ENCODE measurements around the gene EPN2.
A peak's percentile ranks its signal among the peaks of the same experiment; 100 is the strongest.

EPN2 gene

DNA sequence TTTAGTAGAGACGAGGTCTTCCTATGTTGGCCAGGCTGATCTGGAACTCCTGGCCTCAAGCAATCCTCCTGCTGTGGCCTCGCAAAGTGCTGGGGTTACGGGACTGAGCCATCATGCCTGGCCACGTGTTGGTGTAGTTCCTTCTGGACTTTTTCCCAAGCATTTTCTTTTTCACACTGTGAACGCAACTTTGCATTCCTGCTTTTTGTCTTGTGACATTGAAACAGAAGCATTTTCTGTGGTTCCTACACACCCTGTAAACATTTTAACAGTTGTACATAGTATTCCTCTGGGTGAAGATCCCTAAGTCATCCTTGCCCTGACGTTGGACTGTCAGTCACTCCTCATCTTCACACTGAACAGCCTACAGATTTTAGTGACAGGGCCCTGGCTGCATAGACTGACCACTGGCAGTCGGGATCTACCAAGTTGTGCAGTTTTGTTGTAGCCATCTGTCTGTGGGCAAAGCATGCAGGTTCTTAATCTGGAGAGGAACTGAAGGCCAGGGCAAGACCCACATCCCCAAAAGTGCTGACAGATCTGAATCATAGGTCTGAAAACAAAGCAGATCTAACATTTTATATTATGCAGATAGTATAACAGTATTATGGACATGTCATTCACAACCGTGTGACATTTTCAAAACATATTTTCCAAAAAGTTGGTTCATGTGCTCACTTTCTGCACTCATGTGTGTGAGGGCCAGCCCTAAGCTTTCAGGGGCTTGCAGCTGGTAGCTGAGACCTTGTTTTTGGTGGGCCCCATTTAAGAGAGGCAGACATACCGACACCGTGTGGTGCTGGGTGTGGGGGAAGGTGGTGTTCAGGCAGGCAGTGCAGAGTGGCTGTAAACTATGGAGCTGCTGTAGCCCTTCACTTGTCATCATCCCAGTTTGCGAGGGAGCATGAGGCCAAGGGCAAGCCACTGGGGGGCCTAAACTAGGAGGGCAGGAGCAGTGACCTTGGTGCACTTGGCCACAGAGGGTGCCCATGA is 59.9 kb downstream of the EPN2 start:
- DNase-seq = no peak

- DNase-seq = no peak
Measured at GRCh38 chr17:19298569-19299213, 61.5 kb downstream of the EPN2 start.

- DNase-seq = no peak
Measured at GRCh38 chr17:19299214-19299747, 62.1 kb downstream of the EPN2 start.

DNA sequence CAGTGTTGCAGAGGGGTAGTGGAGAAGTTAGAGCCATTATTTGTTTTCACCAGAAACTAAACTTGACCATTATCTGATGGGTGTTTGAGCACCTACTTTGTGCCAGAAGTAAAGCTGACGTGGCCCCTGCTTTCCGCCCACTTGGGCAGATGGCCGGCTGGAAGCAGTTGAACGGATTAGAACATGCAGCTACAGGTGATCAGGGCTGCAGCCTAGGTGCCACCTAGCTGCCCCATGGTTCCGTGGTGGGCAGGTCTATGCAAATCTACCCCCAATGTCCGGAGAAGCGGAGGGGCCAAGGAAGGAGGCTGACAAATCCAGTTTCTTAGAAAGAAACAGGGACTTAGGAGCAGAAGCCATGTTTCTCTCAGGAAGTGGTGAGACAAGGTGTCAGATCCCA is 62.7 kb downstream of the EPN2 start:
- no peak for DNase-seq

GRCh38 chr17:19301274-19301951 is 64.2 kb downstream of the EPN2 start:
- DNase-seq = no peak

- DNase-seq = no peak
Measured at GRCh38 chr17:19301973-19302372, 64.8 kb downstream of the EPN2 start.

GRCh38 chr17:19302791-19303331 is 65.7 kb downstream of the EPN2 start:
- DNase-seq = no peak

DNA sequence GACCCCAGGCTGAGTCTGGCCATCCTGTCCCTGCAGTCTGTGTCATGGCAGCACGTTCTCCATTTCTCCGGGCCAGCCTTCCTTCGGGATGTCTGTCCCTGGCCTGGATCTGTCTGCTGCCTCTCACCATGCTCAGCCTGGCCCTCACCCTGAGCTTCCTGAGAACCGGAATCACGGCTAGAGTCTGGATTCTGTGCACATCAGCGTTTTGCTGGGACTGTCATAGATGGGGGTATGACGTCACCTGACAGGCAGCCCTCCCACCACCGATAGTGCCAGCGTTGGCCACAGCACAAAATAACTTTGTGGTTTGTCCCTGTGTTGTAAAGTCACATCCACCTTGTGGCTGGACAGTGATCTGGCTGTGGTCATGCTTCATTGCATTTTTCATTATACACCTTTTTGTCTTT is 66.2 kb downstream of the EPN2 start:
- no peak for DNase-seq

DNA sequence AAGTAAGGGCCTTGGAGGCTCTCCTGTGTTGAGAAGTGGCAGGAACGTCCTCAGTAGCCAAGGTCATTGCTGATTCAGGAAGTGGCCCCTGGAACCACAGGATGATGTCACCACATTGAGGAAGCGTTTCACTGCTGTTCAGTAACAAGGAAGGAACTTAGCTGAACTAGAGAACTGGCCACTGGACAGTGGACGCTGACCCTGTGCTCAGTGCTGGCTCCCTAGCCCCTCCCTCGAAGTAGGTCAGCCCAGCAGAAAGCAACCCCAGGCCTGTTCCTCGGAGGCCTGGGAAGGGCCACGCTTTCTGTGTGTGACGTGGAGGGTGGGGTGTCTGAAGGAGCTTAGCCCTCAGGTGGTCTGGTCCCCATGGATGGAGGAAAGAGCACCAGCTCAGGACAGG is 67.0 kb downstream of the EPN2 start:
- peak; percentile 32 for DNase-seq

DNA sequence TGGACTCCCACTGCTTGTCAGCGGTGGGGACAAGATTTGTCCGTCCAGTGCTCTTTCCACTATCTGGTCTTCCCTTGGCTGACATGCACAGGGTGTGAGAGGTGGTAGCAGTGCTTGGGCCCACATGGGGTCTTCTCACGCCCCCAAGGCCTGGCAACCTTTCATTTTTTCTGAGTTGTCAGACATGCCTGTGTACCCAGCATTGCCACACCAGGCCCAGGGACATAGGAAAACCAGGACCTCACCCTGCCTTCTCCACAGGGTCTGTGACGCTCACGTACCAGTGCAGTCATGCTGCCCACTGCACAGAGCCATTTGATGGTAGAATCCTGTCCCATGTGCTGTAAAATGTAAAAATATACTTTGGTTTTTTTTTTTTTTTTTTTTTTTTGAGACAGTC is 67.6 kb downstream of the EPN2 start:
- no peak for DNase-seq

DNA sequence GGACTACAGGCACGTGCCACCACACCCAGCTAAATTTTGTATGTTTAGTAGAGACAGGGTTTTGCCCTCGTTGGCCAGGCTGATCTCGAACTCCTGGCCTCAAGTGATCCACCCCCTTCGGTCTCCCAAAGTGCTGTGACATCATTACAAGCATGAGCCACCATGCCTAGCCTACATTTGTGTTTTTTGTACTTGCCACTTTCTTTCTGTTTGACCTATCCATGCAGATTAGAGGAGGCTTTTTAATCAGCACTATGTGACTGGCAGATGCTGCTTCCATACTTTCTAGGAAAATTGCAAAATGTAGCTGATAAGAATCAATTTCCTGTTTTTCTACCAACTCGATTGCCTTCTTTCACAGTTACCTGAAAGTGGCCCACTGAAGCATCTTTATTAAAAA is 68.1 kb downstream of the EPN2 start:
- no peak for DNase-seq

- no peak for DNase-seq
Measured at GRCh38 chr17:19305761-19306159, 68.6 kb downstream of the EPN2 start.

DNA sequence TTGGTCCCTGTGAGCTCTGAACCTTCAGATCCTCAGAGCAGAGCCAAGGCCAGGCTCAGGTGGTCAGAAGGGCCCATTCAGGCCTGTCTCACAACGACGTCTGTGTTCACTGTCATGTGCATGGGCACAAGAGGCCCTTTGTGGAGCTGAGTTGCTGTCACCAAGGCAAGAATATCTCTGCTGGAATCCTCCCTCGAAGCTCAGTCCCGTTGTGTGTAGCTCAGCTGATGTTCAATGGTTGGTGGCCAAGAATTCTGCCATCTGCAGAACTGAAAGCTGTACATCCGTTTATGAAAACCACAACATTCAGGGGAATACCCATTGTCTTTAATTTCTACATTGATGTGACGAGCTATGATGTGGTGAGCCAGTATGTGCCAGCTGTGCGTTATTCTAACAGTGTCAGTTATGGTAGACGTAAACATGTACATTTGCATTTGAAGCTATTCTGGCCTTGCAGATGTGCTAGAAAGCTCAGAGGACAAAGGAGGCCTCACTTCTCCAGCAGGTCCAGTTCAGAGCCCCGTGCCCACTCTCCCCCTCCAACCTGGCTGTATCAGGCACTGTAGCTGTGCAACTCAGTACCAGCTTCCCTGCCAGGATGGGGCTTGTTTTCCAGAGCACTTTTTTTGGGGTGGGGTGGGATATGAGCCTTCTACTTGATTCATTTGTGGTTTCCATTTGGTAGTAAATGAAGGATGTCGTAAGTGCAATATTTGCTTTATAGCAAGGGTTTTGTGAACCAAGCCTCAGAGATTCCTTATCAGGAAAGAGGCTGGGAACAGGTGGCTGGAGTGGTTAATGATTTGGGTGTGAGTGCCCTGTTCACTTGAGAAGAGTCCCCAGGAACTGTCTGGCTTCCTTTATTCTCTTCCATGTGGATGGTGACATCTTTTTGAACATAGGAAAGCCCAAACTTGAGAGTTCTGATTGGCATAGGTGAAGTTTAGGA is 69.3 kb downstream of the EPN2 start:
- no peak for DNase-seq

DNA sequence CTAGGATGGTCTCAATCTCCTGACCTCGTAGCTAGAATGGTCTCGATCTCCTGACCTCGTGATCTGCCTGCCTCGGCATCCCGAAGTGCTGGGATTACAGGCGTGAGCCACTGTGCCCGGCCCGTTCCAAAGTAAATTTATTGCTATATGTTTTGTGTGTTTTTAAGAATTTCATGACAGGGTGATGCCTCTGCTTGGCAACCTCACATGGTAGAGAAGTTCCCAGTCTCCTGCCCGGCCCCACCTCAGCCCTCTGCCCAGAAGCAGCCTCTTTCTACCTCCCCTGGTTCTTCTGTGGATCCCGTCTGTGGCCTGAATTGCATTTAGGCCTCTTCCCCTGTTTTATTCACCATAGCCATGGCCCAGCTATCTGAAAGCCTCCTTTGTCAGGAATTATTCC is 70.4 kb downstream of the EPN2 start:
- DNase-seq = no peak

DNA sequence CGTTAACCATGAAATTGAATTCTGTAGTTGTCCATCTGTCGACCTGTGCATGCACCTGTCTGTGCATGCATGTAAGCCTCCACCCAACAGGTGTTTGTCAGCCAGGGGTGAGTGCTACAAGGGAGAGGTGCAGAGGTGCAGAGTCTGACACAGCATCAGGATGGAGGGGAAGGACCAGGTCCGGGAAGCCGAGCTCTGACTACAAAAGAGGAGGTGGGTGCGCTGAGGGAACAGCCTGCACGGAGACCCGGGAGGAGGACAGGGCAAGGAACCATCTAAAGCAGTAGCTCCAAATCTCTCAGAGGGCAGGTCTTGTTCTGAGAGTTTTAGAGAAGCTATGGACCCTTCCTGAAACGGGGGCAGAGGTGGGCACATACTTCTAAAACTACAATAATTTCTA is 71.2 kb downstream of the EPN2 start:
- DNase-seq = no peak

DNA sequence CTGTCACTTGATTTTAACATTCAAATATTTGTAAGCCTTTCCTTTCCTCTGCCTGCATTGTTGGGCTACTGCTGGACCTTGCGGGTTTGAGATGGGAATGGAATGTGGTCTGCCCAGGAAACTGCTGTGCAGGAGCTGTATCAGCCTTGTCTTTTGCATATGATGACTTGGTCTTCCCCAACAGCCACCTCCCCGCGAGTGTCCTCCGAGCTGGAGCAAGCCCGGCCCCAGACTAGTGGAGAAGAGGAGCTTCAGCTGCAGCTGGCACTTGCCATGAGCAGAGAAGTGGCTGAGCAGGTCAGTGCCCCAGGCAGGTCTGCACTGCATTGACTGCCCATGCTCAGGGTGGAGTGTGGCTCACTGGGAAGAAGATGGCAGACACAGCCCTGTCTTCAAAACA is 72.5 kb downstream of the EPN2 start:
- no peak for DNase-seq

DNA sequence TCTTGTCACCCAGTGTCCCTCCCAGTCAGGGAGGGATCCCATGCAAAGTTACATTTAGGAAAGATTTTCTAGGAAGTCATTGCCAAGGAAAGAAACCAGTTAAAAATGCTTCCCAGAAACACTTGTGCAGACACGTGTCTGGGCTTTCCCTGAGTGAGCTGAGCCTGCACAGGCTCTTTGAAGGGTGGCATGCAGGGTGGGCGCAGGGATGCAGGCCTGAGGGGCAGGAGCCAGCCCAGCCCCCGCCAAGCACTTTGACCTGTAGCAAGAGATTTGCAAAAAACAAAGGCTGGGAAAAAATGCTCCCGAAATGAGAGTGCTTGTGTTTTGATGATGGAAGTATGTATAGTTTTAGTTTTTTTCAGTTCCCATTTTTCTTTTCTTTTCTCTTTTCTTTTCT is 73.0 kb downstream of the EPN2 start:
- DNase-seq = no peak

GRCh38 chr17:19311016-19311415 is 73.8 kb downstream of the EPN2 start:
- DNase-seq = no peak

DNA sequence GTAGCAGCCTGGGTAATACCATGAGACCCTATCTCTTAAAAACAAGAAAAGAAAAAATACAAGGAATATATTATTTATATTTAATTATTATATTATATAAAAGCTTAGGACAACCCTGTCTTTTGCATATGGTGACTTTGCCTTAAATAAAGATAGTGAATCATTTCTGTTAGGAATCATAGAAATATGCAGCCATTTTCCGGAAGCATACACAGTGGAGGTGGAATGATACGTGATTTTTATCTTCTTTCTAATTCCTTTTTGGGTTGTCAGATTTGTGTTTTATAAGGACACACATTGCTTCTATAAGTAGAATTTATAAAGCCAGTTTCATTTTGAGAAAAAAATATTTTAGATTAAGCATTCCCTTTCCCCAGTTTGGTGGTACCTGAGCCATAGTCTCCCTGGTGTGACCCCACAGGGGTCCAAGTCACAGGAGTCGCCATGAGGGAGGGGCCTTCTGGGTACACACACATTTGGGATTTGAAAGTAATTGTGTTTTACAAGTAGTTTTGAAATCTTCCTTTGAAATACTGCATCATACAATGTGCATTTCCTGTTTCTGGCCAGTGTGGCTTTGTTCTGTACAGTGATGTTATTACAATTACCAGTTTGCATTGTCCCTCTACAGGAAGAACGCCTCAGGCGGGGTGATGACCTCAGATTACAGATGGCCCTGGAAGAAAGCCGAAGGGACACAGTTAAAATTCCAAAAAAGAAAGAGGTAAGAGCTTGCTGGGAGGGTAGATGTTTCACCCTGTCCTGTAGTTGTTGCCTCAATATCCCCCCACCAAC is 74.5 kb downstream of the EPN2 start:
- no peak for DNase-seq

- DNase-seq = no peak
Measured at GRCh38 chr17:19312406-19312805, 75.2 kb downstream of the EPN2 start.
